GM18870 (cell line): ENCODE measurements around the gene ECEL1.

Source experiments
- ATAC-seq: cut with Tn5 transposase; IDR thresholded peaks from one replicate; pipeline ENCODE4 v1.9.1; 2021; ENCODE audit warnings: moderate library complexity; ENCODE audit not compliant: unreplicated experiment

ECEL1 gene

GRCh38 chr2:232523682-232524597 is 36.3 kb upstream of the ECEL1 start:
- no peak for ATAC-seq

- no peak for ATAC-seq
These were observed 35.7 kb upstream of the ECEL1 start for GRCh38 chr2:232523402-232523681.

GRCh38 chr2:232522623-232523401 is 35.2 kb upstream of the ECEL1 start:
- no peak for ATAC-seq

GRCh38 chr2:232521959-232522622 is 34.5 kb upstream of the ECEL1 start:
- ATAC-seq: no peak

- no peak for ATAC-seq
These were observed 33.5 kb upstream of the ECEL1 start for GRCh38 chr2:232521098-232521497.

- ATAC-seq: no peak
These were observed 32.9 kb upstream of the ECEL1 start for GRCh38 chr2:232520489-232520888.

GRCh38 chr2:232519581-232520438 is 32.2 kb upstream of the ECEL1 start, which contains the start of gene PRSS56:
PRSS56 (plus strand) TSS chr2:232520388; CDS start chr2:232520599, 211 bp downstream.
- no peak for ATAC-seq

GRCh38 chr2:232518844-232519243 is 31.2 kb upstream of the ECEL1 start:
- no peak for ATAC-seq

GRCh38 chr2:232516551-232516950 is 28.9 kb upstream of the ECEL1 start:
- ATAC-seq: no peak

- no peak for ATAC-seq
These were observed 28.0 kb upstream of the ECEL1 start for GRCh38 chr2:232515639-232516038.

- no peak for ATAC-seq
These were observed 25.7 kb upstream of the ECEL1 start for GRCh38 chr2:232513353-232513752.

GRCh38 chr2:232512602-232513001 is 25.0 kb upstream of the ECEL1 start:
- ATAC-seq: no peak

GRCh38 chr2:232511336-232511890 is 23.8 kb upstream of the ECEL1 start:
- no peak for ATAC-seq

- no peak for ATAC-seq
These were observed 20.6 kb upstream of the ECEL1 start for GRCh38 chr2:232508251-232508650.

GRCh38 chr2:232506709-232507108 is 19.1 kb upstream of the ECEL1 start:
- ATAC-seq: no peak

GRCh38 chr2:232505856-232506255 is 18.2 kb upstream of the ECEL1 start:
- no peak for ATAC-seq

- no peak for ATAC-seq
These were observed 16.8 kb upstream of the ECEL1 start for GRCh38 chr2:232504438-232504837.

- ATAC-seq: no peak
These were observed 16.2 kb upstream of the ECEL1 start for GRCh38 chr2:232503809-232504323.

- no peak for ATAC-seq
These were observed 15.5 kb upstream of the ECEL1 start for GRCh38 chr2:232502911-232503808.
